Esophagus muscularis mucosa (tissue), 4 donors: ENCODE results near the gene LDB3.

ENCODE experiments used
- CTCF ChIP-seq, 3 experiments: fragments of 200-600 bp in 2 of 3; fragments of 450-650 bp in 1 of 3; sonication (generic) in 2 of 3; IDR thresholded peaks; one replicate each; pipeline ENCODE4 v1.5.1; 2017 to 2019; ENCODE audit warnings: antibody characterized with exemption in 3 of 3, mild to moderate bottlenecking in 2 of 3, moderate library complexity in 1 of 3
- EP300 ChIP-seq: sonication (generic); formaldehyde crosslinking; IDR thresholded peaks from one replicate; pipeline ENCODE4 v1.6.1; 2017; ENCODE audit warnings: antibody characterized with exemption
- POLR2A ChIP-seq: fragments of 450-650 bp; IDR thresholded peaks from one replicate; pipeline ENCODE4 v1.6.1; 2017; ENCODE audit warnings: antibody characterized with exemption, moderate library complexity, mild to moderate bottlenecking, low read depth
- POLR2AphosphoS5 ChIP-seq, 2 donors: sonication (generic); formaldehyde crosslinking; IDR thresholded peaks; one replicate each; pipeline ENCODE4 v1.6.1; 2017; ENCODE audit warnings: antibody characterized with exemption in 2 of 2

DNA sequence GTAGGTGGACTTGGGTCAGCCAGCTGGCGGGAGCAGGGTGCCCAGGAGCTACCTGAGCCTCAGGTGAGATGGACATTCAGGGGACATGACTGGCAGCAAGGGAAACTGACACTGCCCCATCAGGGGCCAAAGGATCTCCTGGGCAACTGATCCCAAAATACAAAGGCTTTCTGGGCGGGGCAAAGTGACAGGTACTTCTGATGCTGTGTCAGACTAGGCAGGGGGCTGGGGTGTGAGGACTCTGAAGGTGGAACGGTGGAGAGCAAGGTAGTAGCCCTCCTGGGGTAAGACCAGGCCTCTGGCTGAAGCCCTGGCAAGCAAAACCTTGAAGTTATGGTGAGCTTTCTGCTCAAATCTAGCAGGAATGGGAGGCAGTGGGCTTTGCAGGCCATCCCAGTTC, 9.6 kb upstream of the LDB3 start:
- TF ChIP-seq CTCF (IDR thresholded peaks at IDR 0.05) (no peak), POLR2A (no peak), POLR2AphosphoS5 (IDR thresholded peaks at IDR 0.05) (no peak), EP300 (no peak)
